Measurements from ENCODE around the gene KCNJ1. TPM values are rescaled to one million over a fixed set of nuclear protein-coding genes. Genes with fewer than 3 reads are reported as not detected.

KCNJ1 gene
- total and polyA plus RNA-seq, 2 of the 8 experiments (the other 6 are each of a cell fraction or from before 2014, with no cell fraction given): 0.17 to 0.23 TPM

DNA sequence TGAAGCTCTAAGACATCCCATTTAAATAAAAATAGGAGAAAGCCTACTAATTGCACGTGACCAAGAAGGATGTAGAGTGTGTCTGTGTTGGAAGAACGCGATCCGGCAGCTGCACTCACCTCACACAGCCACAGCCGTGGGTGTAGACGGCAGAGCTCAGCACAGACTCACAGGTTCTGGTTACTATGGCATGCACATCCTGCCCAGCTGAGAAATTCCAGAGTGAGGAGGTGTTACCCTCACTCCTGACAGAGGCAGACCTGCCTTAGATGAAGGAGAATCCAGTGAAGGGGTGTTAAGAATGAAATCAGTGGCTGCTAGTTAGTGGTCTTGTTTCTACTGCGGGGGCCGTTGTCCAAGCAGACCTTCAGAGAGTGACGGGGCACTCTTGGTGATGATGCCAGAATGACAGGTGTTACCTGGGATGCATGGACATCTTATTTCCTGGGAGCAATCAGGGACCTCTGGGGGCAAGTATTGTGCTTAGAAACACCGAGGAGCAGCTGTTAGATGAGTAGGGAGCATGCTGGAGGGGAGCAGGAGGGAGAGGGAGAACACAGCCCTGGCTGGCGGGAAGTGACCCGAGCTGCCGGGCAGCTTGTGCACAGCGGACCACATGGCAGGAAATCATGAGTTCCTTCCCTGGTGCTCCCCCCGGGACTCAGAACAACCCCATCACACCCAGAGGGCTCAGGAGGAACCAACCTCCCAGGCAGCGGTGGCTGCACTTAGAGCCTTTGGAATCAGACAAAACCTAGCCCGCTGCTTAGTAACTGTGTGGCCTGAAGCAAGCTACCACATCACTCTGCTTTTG lies 36.4 kb upstream of the KCNJ1 start (continued):
- TF ChIP-seq YY1 (IDR thresholded peaks at IDR 0.05; ENCODE audit: low read depth, low read length): 0 out of 2 replicates have a peak, but pooled peaks have one; percentile 29
- TF ChIP-seq POU5F1 (IDR thresholded peaks at IDR 0.05; ENCODE audit: low read depth, low read length): no peak
- TF ChIP-seq SIRT6 (IDR thresholded peaks at IDR 0.05; ENCODE audit: low read length): no peak
- peak; percentile 17 for TF ChIP-seq ASH2L (IDR thresholded peaks at IDR 0.05; ENCODE audit: low read length)
- TF ChIP-seq CHD1 (IDR thresholded peaks at IDR 0.05; ENCODE audit: low read depth, low read length): no peak
- TF ChIP-seq HDAC2 (IDR thresholded peaks at IDR 0.05; ENCODE audit: borderline replicate concordance in 1 of 2, low read depth in 2 of 2, low read length in 2 of 2): 0 out of 4 replicates have a peak, but pooled peaks of 1 of the 2 experiments have one; percentile 37
- TF ChIP-seq BCL11A (IDR thresholded peaks at IDR 0.05; ENCODE audit: low read depth in 2 of 2, low read length in 2 of 2): no peak
- no peak for TF ChIP-seq RNF2 (IDR thresholded peaks at IDR 0.05; ENCODE audit: borderline replicate concordance, low read depth, low read length, missing control alignments, poor library complexity, severe bottlenecking)
- TF ChIP-seq, protein P1, sequence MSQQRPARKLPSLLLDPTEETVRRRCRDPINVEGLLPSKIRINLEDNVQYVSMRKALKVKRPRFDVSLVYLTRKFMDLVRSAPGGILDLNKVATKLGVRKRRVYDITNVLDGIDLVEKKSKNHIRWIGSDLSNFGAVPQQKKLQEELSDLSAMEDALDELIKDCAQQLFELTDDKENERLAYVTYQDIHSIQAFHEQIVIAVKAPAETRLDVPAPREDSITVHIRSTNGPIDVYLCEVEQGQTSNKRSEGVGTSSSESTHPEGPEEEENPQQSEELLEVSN (IDR thresholded peaks at IDR 0.05): peak; percentile 51
- TF ChIP-seq EZH2 (IDR thresholded peaks at IDR 0.05; ENCODE audit: low read depth, low read length, severe bottlenecking): no peak
- TF ChIP-seq NANOG (IDR thresholded peaks at IDR 0.05; ENCODE audit: insufficient read depth, low read depth, low read length, poor library complexity, severe bottlenecking): no peak
- peak; percentile 18 for TF ChIP-seq KDM4A (IDR thresholded peaks at IDR 0.05; ENCODE audit: low read depth, low read length, severe bottlenecking)
- peak; percentile 94 for TF ChIP-seq CTBP2 (IDR thresholded peaks at IDR 0.05; ENCODE audit: borderline replicate concordance, insufficient read depth, insufficient read length, low read length)
- peak; percentile 82 for TF ChIP-seq MAX (IDR thresholded peaks at IDR 0.05)
- TF ChIP-seq SP2 (IDR thresholded peaks at IDR 0.05; ENCODE audit: low read length): no peak
- no peak for TF ChIP-seq ATF3 (IDR thresholded peaks at IDR 0.05; ENCODE audit: insufficient read depth, low read depth, low read length)
- peak; percentile 67; the same call in 1 of the 2 replicates for TF ChIP-seq EGR1 (IDR thresholded peaks at IDR 0.05; ENCODE audit: borderline replicate concordance, low read depth, low read length)
- TF ChIP-seq JUN (IDR thresholded peaks at IDR 0.05; ENCODE audit: low read depth, low read length): no peak

Data from H1 (cell line).